AG09309 (cell line): Measurements from ENCODE around the gene NAV3.

Source experiments
- DNase-seq: peaks from one replicate; pipeline ENCODE4 v3.0.0-alpha.2; 2010; ENCODE audit warnings: low read depth
- H3K4me3 ChIP-seq: 2 replicates; pipeline ENCODE4 v1.5.1; 2011; ENCODE audit warnings: mild to moderate bottlenecking, low read depth, low read length, moderate library complexity; ENCODE audit not compliant: control insufficient read depth
- TF ChIP-seq, protein P1 (sequence below): IDR thresholded peaks from 2 replicates; pipeline ENCODE4 v1.5.1; 2011; ENCODE audit warnings: mild to moderate bottlenecking, low read depth, low read length, inconsistent platforms; ENCODE audit not compliant: insufficient read depth, control insufficient read depth; ENCODE audit errors: missing control alignments

The NAV3 gene

DNA sequence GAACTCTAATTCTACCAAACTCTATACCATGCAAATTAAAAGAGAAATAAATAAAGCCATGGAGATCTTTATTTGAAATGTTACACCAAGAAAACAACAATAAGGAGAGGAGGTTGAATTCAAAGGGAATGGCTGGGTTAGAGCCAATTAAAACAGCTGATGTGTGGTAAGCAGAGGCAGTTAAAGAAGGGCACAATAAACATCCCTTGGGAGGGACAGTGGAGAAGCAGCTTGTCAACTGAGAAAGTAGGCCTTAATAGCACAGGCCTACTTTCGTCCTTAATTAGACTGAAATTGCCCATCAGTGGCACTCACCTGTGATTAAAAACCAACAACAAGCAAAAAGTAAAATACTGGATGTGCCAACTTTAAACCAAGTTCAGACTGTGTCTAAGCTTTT is 16.3 kb upstream of the NAV3 start:
- DNase-seq = no peak

GRCh38 chr12:77816196-77816595 is 14.5 kb upstream of the NAV3 start:
- DNase-seq = no peak
- TF ChIP-seq, protein P1, sequence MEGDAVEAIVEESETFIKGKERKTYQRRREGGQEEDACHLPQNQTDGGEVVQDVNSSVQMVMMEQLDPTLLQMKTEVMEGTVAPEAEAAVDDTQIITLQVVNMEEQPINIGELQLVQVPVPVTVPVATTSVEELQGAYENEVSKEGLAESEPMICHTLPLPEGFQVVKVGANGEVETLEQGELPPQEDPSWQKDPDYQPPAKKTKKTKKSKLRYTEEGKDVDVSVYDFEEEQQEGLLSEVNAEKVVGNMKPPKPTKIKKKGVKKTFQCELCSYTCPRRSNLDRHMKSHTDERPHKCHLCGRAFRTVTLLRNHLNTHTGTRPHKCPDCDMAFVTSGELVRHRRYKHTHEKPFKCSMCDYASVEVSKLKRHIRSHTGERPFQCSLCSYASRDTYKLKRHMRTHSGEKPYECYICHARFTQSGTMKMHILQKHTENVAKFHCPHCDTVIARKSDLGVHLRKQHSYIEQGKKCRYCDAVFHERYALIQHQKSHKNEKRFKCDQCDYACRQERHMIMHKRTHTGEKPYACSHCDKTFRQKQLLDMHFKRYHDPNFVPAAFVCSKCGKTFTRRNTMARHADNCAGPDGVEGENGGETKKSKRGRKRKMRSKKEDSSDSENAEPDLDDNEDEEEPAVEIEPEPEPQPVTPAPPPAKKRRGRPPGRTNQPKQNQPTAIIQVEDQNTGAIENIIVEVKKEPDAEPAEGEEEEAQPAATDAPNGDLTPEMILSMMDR = no peak
- H3K4me3 ChIP-seq = no peak overlapping the region

More for the DNA sequence above, 16.3 kb upstream of the NAV3 start:
- no peak overlapping the region for H3K4me3 ChIP-seq
- TF ChIP-seq, protein P1 = no peak

GRCh38 chr12:77817276-77817675 is 13.4 kb upstream of the NAV3 start:
- TF ChIP-seq, protein P1 = no peak
- no peak for DNase-seq
- H3K4me3 ChIP-seq = no peak overlapping the region

GRCh38 chr12:77818351-77818750 is 12.3 kb upstream of the NAV3 start:
- TF ChIP-seq, protein P1 = no peak
- no peak for DNase-seq
- H3K4me3 ChIP-seq = no peak overlapping the region

DNA sequence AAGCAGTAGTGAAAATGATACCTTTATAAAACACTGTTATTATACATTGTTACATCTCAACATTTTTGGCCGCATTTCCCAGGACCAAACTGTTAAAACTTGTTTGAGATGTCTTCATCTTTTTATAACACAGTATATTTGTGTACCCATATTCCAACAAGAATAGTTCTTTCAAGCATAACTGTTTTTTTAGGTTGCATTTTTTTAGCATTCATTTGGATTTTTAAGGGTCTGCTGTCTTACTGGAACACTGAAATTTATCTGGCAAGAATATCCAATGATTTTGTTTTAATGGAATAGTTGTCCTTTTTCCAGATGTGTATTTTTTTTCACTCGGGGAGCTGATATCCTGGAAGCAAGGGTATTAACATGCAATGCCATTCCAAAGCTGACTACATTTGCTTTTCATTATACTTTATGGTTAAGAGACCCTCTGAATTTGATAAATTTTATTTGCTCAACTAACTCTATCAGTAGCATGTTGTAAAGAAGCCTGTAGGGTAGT is 8.9 kb upstream of the NAV3 start:
- H3K4me3 ChIP-seq = no peak overlapping the region
- DNase-seq = no peak
- TF ChIP-seq, protein P1 = no peak

- no peak for DNase-seq
- TF ChIP-seq, protein P1 = no peak
- H3K4me3 ChIP-seq = no peak overlapping the region
These were observed 2.6 kb downstream of the NAV3 start for GRCh38 chr12:77833329-77833728.

- TF ChIP-seq, protein P1 = no peak
- H3K4me3 ChIP-seq = no peak overlapping the region
These were observed 3.9 kb downstream of the NAV3 start for GRCh38 chr12:77834618-77835017.

More at GRCh38 chr12:77834618-77835017, 3.9 kb downstream of the NAV3 start:
- DNase-seq = no peak
